ENCODE results near the gene JAM2.

Gene JAM2

GRCh38 chr21:25744854-25745253, 105.8 kb downstream of the JAM2 start:
- TF ChIP-seq CTCF (IDR thresholded peaks at IDR 0.05; ENCODE audit: low read depth, low read length), result no peak
- in situ Hi-C loops (cut with HindIII; ENCODE audit: low sequenced_read_pairs), result no loop called here
- no peak overlapping the region for H3K4me3 ChIP-seq (ENCODE audit: low read depth, low read length)
- DNase-seq (ENCODE audit: low read depth, low spot score), result no peak

GRCh38 chr21:25750085-25750484, 111.0 kb downstream of the JAM2 start:
- no peak for DNase-seq (ENCODE audit: low read depth, low spot score)
- in situ Hi-C loops (cut with HindIII; ENCODE audit: low sequenced_read_pairs), result no loop called here
- TF ChIP-seq CTCF (IDR thresholded peaks at IDR 0.05; ENCODE audit: low read depth, low read length), result no peak
- H3K4me3 ChIP-seq (ENCODE audit: low read depth, low read length), result no peak overlapping the region

GRCh38 chr21:25752416-25752815, 113.4 kb downstream of the JAM2 start:
- H3K4me3 ChIP-seq (ENCODE audit: low read depth, low read length), result no peak overlapping the region
- TF ChIP-seq CTCF (IDR thresholded peaks at IDR 0.05; ENCODE audit: low read depth, low read length), result no peak
- no peak for DNase-seq (ENCODE audit: low read depth, low spot score)
- in situ Hi-C loops (cut with HindIII; ENCODE audit: low sequenced_read_pairs), result no loop called here

GRCh38 chr21:25756190-25756932, 117.3 kb downstream of the JAM2 start:
- no peak overlapping the region for H3K4me3 ChIP-seq (ENCODE audit: low read depth, low read length)
- no peak for DNase-seq (ENCODE audit: low read depth, low spot score)
- TF ChIP-seq CTCF (IDR thresholded peaks at IDR 0.05; ENCODE audit: low read depth, low read length), result no peak
- in situ Hi-C loops (cut with HindIII; ENCODE audit: low sequenced_read_pairs), result no loop called here

- in situ Hi-C loops (cut with HindIII; ENCODE audit: low sequenced_read_pairs), result no loop called here
Observed at GRCh38 chr21:25757531-25757930, 118.5 kb downstream of the JAM2 start.

GRCh38 chr21:25759573-25759972, 120.5 kb downstream of the JAM2 start:
- no peak for DNase-seq (ENCODE audit: low read depth, low spot score)
- no peak overlapping the region for H3K4me3 ChIP-seq (ENCODE audit: low read depth, low read length)
- in situ Hi-C loops (cut with HindIII; ENCODE audit: low sequenced_read_pairs), result no loop called here
- TF ChIP-seq CTCF (IDR thresholded peaks at IDR 0.05; ENCODE audit: low read depth, low read length), result no peak

More at GRCh38 chr21:25757531-25757930, 118.5 kb downstream of the JAM2 start:
- no peak for TF ChIP-seq CTCF (IDR thresholded peaks at IDR 0.05; ENCODE audit: low read depth, low read length)
- no peak overlapping the region for H3K4me3 ChIP-seq (ENCODE audit: low read depth, low read length)
- DNase-seq (ENCODE audit: low read depth, low spot score), result no peak

Measured in astrocyte of the spinal cord (primary cell).